GM21360 (cell line): Measurements from ENCODE around the gene EEFSEC.

Source experiments
- ATAC-seq: cut with Tn5 transposase; IDR thresholded peaks from one replicate; pipeline ENCODE4 v1.9.1; 2021; ENCODE audit warnings: mild to moderate bottlenecking, moderate library complexity; ENCODE audit not compliant: unreplicated experiment

EEFSEC gene

DNA sequence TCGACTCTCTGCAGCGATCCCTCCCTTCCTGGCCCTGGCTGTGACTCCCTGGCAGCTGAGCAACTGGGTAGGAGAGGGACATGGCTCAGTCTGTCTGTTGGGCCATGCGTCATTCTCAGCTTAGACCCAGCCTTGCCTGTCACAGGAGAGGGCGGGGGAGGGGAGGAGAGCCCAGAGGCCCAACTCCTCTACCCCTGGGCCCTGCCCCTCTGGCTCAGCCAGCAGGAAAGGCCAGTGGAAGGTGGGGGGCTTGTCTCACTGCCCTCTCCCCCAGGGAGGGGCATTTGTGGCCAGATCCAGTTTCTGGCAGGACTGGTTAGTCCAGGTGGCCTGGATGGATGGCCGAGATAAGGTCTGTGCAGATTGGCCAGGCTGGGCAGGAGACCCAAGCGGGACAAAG lies 281.8 kb downstream of the EEFSEC start:
- no peak for ATAC-seq

DNA sequence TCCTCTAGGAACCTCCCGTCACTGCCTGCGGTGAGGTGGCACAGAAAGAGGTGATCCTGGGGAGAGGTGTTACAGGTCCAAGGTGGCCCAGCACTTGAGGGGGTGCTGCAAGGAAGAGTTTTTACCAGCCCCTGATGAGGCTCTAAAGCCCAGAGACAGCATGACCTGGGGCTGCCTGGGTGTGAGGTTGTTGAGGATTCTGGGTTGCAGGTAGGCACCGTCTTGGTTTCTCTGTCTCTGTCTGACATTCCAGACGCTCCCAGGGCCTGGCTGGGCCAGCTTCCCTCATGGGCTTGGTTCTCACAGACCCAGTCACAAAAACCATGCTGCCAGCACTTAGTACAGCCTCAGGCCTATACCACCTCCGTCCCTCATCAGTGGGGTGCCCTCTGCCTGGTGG lies 282.3 kb downstream of the EEFSEC start:
- no peak for ATAC-seq

DNA sequence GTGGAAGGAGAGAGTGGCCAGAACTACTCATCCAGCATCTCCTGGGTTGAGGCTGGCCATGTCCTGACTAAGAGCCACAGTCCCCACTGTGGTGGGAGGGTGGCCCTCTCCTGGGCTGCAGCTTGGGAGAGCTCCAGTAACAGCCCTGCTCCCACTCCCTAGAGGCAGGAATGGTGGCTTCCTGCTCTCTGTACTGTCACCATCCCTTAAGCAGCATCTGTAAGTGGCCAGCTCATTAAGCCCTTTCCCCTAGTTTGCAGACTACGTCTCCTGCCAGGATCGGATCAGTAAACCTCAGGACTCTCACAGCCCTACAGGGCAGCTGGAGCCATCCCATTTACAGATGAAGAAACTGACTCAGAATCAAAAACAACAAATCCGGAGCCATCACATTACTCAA lies 282.9 kb downstream of the EEFSEC start:
- ATAC-seq, result no peak

DNA sequence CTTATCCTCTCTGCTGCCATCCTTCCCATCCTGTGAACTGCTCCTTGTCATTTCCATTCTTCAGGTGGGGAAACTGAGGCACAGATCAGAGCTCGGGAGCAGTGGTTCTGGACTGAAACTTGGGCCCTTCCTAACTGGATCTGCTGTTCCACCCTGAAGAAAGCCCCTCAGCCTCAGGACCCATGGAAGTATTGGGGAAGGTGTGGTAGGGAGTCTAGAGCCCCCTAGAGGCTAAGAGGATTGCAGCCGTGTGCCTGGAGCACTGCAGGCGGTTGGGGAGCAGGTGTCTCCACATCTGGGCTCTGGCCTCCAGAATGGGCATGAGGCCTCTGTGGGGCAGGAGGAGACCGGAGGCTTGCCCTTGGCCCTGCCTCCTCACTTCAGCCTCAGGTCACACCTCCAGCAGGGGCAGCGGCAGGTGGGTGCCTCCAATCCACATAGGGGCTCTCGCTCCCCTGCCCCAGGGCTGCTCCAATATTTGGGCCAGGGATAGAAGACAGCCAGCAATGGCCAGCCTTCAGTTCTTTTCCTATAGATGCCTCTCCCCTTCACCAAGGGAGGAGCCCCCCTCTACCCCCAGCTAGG lies 285.3 kb downstream of the EEFSEC start:
- ATAC-seq, result no peak

DNA sequence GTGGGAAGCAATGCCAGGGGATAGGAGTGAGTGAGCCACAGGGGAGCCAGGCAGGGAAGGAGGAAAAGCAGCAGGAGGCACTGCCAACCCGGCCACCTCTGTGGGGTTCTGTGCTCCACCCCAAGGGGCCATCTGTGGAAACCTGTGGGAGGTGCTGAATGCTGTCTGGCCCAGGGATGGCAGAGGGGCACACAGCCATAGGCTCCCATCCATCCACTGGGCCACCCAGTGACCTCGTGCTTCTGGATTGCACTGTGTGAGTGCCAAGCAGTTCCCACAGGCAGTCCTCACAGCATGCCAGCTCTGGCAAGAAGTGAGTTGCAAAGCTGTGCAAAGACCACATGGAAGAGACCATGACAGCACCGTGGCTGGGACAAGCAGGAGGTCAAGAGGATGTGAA lies 285.9 kb downstream of the EEFSEC start:
- ATAC-seq, result no peak

DNA sequence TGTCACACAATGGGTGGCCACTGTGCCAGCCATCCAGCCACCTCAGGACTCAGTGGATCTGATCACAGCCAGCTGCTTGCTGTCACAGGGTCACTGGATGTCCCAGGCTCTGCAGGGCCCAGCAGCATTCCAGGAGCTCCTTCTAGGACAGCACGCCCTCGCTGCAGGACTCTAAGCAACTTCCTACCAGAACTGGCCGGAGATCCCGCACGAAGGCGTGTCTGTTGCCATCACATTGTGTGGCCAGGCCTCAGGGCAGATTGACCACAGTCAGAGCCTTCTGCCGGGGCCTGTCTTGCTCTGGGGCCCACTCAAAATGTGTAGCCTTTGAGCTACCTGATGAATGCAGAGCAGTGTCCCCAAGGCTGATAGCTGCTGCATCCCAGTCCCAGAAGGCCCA lies 288.8 kb downstream of the EEFSEC start:
- ATAC-seq, result no peak

DNA sequence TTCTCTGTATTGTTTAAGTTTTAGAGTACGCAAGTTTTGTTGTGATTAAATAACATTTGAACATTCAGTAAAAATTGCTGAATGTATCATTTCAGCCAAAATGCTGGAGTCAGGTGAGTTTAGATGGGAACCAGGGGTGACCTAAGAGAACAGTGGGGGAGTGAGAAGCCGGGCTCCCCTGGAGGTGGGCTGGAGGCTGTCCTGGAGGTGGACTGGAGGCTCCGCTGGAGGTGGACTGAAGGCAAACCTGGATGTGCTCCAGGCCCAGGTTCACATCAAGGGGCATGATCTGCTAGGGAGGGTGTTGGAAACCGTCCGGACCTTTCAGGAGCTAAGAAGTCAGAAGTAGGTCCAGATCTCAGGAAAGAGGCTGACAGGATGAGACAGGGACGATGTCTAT lies 289.7 kb downstream of the EEFSEC start:
- ATAC-seq, result no peak

DNA sequence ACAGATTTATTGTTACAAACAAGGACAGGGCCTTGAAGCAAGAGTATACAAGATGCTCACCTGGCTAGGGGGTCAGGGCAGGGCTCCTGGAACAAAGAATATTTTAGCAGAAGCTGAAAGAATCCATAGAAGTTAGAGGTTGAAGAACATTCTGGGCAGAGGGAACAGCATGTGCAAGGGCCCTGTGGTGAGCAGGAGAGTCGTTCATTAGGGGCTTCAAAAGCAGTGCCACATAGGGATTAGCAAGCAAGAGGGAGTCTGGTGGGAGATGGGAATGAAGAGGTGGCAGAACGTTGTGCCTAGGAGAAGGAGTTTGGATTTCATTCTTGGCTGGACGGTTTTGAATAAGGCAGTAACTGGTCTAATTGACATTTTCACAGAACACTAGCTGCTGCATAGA lies 290.5 kb downstream of the EEFSEC start:
- no peak for ATAC-seq

DNA sequence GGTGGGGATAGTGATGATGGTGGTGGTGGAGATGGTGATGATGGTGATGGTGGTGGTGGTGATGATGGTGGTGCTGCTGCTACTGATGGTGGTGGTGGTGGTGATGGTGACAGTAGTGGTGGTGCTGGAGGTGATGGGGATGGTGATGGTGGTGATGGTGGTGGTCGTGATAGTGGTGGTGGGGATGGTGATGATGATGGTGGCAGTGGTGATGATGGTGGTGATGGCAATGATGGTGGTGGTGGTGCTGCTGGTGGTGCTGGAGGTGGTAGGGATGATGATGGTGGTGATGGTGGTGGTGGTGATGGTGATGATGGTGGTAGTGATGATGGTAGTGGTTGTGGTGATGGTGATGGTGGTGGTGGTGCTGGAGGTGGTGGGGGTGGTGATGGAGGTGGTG lies 292.1 kb downstream of the EEFSEC start:
- no peak for ATAC-seq

DNA sequence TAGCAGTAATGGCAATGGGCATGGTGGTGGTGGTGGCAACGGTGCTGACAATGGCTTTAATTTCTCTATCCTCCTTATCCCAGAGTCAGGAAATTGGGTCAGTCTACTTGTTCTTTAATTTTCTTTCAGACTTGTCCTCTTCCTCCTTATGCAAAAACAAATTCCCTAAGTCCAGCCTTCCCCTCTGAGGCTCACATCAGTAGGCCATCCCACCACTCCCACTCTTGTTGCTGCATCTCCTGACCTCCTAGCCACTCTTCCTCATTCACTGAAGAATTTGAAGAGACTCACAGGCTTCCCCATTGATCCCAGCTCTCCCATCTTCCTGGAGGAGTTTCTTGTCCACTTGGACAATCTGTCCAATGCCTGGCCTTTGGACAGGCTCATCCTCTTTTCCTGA lies 293.5 kb downstream of the EEFSEC start:
- no peak for ATAC-seq

DNA sequence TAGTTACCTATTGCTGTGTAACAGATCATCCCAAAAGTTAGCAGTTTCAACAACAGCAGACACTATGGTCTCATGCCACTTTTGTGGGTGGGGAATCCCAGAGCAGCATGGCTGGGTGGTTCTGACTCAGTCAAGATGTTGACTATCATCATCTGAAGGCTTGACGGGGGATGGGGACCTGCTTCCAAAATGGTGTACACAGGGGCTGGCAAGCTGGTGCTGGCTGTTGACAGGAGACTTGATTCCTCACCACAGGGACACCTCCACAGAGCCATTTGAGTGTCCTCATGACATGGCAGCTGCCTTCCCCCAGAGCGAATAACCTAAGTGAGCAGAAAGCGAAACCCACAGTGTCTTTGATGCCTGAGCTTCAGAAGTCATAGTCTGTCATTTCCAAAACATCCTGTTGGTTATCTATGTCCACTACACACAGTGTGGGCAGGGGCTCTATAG lies 294.3 kb downstream of the EEFSEC start:
- peak; percentile 49 for ATAC-seq

DNA sequence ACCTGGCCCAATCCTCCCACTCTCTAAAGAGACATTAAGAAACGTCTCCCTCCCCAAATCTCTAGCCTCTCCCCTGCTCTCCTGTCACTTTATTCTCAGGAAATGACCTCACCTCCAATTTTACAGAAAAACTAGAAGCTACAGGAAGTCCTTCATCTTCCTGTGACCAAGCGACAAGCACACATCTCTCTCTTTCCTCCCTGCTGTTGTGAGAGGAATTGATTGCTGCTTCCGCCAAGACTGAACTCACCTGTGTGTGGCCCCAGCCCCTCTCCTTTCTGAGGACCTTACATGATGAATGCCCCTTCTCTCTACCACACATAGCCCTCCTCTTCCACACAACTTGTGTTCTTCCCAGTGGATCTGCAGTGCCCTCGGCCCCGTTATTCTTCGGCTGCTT lies 295.2 kb downstream of the EEFSEC start:
- no peak for ATAC-seq

DNA sequence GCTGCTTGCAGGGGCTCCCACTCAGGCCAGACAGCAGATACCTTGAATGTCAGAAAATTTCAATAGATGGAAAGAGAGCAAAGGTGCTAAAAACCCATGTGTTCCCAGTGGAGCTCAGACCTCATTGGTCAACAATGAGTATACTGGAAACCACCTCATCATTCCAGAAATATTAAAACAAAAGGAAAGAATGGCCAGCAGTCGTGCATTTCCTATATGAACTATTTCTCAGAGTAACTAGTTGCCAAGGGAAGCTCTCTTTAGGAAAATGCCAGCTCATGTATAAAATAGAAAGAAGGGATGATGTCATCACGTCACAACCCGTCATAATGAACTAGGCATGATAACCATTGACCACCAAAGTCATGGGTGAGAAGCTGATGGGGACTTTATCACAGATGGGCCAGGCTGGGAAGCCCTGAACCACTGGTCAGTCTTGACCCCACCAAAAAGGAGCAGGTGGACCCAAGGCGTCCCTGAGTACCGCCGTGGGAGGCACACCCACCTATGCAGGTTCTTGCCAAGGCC lies 295.9 kb downstream of the EEFSEC start:
- no peak for ATAC-seq

DNA sequence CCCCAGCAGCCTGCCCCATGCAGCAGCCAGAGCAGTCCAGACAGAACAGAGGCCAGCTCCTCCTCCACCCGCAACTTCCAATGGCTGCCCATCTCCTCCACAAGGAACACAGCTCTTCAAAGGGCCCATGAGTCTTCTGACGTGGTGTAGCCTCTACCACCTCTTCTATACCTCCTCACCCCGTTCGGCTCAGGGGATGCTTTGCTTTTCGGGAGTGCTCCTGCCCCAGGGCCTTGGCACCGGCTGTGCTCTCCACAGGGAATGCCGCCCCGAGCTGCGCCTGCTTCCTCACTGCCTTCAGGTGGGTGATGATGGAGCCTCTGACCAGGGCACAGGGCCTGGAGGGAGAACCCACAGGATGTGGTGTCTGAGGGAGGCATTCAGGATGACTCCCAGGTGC lies 298.8 kb downstream of the EEFSEC start:
- no peak for ATAC-seq

DNA sequence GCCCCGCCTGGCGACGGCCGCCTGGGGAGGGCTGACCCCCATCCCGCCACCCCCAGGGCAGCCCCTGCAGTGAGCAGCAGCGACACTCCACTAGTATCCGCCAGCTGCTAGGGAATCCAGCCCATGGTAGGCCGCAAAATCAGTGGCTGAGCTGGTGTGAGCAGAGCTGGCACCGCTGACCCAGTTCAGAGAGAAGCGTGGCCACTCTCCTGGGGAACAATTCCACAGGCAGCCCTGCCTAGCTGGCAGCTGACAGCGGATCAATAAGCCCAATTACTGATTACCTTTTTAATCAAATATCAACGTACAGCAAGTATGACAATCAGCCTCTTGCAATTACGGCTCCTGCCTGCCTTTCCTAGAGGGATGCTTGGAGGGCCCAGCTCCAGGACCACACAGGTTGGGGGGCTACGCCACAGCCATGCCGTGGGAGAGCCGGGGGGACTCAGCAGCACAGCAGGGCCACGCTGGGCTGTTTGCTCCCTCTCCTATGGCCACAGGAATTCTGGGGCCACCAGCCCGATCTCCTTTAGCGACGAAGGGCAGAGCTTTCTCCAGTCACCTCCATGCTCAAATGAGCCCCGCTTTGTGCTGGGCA lies 299.5 kb downstream of the EEFSEC start:
- no peak for ATAC-seq

DNA sequence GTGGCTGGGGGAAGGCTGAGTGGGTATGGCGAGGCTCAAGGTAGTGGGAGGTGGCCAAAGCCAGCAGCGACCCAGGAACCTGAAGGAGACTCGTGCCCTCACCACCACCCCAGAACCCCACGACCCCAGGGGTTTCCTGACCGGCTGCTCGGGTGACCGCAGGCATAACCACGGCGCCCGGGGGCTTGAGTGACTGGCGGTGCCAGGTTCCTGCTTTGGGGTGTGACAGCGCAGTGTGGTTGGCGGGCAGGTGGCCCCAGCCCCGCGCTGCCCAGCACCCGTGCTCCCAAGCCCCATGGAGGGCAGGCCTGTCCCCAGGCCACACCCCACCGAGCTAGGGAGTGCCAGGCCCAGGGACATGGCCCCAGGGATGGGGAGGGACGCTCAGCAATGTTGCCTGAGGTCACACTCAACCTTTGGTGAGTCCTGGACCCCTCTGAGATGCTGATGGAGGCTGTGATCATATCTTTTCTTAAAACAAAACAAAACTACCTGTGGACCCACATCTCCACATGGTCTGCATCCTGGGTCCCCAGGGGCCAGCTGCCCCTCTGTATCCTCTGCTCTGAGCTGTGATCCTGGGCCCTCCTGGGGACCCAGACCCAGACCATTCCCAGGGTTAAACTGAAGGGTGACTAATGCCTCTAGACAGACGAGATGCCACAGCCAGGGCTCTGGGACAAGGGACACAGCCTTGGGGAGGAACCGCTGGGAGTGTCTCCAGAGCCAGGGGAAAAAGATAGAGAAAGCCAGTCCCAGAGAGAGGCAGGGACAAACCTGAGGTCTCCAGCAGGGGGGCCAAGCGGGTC lies 300.4 kb downstream of the EEFSEC start:
- no peak for ATAC-seq

DNA sequence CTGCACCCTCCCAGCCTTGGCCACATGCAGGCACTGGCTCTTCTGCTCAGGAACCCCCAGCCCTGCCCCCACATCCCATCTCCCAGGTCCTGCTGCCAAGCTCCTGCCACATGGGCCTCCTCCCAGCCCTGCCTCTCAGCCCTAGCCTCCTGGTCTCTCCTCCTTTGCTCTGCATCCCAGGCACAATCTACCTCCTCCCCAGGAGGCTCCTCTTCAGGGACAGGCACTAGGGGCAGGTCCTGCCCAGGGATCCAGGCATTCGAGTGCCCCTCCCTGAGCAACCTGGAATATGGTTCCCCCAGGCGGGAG lies 301.0 kb downstream of the EEFSEC start:
- no peak for ATAC-seq

DNA sequence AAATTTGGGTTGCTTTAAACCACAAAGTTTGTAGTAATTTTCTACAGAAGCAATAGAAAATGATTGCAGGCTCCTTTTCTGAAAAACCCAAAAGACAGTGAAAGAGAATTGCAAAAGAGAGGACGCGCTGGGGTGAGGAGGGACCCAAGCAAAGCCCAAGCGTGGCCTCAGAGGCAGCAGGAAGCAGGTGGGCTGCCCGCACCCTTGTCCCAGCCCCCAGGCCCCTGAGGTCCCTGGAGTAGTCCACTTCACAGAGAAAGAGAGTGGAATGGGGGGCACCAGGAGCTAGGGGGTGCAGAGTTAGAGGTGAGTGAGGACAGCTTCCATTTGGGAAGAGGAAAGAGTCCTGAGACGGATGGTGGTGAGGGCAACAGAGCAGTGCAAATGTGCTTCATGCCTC lies 301.8 kb downstream of the EEFSEC start:
- ATAC-seq, result no peak

DNA sequence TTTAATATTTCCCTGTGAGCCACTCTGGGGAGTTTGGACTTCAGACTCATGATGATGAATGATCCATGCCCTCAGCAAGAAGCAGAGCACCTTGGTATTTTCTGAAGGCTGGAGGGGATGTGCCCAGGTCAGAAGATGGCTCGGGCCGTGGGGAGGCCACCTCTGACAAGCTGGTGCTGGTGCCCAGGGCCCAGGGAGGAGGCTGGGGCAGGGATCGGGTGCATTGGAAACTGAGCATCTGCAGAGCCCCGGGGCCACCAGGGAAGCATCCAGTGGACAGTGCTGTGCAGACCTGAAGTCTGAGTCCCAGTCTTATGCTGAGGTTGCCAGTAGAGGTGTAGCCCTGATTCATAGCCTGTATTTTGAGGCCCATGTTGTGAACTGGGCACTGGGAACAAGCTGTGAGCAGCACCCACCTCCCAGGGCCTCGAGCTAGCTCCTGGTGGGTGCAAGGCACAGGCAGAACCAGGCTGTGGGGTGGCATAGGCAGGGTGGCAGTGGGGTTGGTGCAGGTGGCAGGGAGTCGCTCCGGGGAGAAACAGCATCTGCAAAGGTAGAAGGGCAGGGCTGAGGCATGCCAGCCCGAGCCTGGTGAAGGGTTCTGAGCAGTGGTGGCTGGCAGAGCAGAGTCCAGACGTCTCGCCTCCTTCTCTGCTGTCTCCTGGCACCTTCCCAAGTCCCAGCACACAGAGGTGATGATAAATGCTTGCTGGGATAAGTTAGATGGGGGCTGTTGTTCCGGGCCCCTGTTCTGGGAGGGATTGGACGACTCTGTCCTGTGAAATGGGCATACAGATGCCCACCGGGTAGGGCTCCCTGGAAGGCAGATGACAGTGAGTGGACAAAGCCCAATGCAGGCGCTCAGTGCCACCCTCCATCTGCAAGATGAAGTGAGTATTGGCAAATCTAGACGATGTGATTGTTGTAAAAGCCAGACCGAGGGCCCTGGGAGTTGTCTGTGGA lies 302.8 kb downstream of the EEFSEC start:
- ATAC-seq, result no peak

DNA sequence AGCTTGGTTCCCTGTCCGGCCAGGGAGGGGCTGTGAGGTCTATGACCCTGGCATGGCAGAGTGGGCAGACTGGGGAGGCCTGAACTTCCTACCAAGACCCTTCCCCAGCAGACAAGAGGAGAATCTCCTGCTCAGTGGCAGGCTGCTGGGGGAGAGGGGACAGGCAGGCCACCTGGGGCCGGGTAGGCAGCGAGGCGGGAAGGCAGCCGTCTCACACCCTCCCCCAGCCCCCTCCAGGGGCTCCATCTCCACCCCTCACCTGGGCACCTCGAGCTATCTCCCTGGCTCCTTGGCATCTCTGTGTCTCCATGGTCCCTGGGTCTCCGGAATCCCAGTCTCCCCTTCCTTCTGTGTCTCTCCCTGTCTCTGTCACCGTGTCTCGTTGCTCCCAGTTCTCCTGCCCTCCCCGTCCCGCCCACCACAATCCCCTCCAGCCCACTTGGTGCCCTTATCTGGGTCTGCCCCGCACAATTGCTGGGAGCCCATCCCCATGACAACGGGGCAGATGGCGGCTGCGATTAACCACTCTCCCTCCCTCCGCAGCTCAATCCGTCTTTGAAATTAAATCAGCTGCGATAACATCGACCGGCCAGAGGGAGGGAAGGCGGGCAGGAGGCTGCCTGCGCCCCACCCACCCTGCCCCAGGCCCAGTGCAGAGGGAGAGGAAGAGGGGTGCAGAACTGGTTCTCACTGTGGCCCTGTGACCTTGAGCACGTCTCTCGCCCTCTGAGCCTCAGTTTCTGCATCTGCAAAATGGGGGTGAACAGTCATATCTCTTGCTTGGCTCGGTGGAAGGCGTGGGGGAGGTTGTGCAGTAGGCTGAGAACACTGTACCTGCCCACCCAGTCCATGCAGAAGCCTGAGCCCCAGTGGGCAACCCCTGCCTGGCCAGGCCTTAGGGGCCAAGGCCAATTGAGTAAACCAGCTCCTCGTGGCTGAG lies 303.8 kb downstream of the EEFSEC start:
- ATAC-seq, result no peak
